NCI-H82 (cell line): ENCODE results near the gene CAMSAP1.
A peak's percentile ranks its signal among the peaks of the same experiment; 100 is the strongest.

Source experiments
- DNase-seq: peaks from one replicate; lab custom pipeline; 2025; lab: John Stamatoyannopoulos, UW

Gene CAMSAP1

DNA sequence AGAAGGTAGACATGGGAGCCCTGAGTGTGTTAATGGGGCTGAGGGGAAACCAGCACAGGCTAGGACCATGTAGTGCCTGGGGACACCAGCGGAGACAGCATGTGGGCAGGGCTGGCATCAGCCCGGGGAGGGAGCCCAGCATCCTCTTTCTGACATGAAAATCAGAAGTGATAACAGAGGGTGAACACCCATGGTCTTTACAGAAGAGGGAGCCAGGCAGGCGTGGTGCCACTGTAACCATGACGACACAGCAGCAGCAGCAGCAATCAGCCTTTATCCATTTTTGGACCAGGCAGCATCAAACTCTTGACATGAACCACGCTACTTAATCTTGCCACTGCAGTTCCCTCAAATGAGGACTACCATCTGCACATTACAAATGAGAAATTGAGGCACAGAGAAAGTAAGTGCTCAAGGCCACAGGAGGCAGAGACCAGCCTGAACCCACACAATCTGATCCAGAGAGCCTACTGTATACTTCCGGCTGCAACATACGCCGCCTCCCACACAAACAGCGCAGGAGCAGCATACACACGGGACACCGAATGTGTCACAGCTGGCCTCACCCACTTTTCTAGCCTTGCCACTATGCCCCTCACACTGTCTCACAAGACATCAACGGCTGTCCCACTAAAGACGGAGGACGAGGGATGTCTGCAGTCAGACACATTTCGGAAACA lies 23.8 kb downstream of the CAMSAP1 start:
- DNase-seq = no peak

DNA sequence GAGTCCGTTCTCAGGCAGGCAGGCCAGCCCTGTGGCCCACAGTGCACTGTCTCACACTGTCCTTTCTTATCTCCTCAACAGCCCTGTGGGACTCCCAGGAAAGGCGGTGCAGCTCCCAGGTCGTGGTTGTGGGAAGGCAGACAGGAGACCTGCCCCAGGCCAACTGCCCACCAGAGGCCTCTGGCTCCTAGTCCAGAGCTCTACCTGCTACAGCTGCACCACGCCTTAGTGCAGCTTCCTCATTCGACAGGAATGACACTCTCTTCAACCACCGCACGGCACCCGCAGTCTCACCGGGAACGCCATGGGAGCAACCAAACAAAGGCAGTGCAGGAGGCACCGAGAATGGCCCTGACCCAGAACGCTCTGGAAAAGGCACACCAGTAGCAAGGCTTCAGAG lies 25.3 kb downstream of the CAMSAP1 start:
- no peak for DNase-seq

DNA sequence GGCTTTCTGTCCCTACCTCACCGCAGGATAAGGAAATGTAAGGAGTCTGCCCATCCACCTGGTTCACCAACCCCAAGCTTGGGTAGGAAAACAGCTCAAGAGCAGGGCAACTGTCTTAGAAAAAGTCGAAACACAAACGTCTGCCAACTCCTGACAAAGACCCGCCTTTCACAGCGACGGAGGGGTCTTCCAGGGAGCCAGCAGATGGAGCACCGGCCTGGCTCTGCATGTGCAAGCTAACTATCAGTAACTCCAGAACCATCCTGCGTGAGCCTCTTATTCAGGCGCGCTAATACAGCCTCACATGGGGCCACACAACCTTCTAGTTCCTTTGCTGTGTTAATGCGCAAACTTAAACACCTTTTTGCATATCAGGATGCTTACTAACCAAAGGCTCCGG lies 26.9 kb downstream of the CAMSAP1 start:
- DNase-seq = peak; percentile 19

DNA sequence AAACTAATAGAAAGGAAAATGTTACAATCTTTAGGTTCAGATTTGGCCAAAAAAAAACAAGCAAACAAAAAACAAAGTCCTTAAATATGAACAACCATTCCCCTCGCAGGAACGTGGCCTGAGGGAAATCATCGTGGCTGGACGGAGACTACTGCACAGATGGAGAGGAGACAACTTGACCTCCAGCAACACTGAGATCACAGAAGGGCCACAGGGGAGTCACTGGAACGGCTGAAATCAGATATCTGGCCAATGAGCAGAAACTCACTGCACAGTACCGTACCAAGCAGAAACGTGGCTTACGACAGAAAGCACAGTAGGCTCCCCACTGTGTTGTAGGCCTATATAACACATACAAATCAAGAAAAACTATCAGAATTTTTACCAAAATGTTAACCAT lies 27.7 kb downstream of the CAMSAP1 start:
- DNase-seq = no peak

DNA sequence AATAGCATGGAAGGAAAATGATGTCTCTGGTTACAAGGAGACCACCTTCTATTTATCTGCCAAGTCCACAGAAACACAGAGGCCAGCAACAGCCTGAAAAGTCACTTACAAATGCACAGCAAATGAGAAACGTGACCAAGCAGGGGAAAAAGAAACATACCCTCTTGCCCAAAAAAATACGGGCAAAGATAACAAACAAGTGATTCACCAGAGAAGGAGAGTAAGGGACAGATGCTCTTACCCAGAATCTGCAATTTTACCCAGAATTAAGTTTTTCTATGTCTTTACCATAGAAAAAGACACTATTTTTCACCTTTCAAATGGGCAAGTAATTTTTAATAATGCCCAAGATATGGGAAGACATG lies 28.1 kb downstream of the CAMSAP1 start:
- DNase-seq = no peak

DNA sequence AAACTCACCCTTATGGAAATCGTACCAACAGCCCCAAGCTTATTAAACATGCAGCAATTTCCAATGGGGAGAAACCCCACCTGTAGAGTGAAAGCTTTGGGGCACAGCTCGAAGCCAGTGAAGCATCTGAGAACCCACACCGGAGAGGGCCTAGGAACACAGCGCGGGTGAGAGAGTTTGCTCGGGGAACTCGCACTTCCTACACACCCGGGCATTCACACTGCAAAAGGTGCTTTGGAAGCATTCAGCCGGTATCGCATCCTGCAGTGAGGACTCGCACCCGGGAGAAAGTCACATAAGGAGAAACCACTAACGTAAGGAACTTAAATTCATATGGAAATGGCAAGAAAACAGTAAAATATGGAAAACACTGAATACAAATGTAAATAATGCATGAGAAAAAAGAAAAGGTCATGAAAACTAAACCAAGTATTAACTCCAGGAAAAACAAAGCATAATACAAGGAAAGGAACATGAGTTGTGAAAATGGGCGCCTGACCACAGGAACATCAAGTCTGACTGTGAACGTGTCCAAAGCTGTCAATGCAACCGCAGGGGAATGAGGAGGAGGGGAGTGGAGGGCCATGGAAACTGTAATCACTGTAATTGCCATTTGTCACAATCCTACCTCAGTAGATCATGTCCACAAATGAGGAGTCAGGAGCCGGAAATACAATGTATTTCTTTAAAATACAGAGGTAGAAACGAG lies 28.7 kb downstream of the CAMSAP1 start:
- no peak for DNase-seq

DNA sequence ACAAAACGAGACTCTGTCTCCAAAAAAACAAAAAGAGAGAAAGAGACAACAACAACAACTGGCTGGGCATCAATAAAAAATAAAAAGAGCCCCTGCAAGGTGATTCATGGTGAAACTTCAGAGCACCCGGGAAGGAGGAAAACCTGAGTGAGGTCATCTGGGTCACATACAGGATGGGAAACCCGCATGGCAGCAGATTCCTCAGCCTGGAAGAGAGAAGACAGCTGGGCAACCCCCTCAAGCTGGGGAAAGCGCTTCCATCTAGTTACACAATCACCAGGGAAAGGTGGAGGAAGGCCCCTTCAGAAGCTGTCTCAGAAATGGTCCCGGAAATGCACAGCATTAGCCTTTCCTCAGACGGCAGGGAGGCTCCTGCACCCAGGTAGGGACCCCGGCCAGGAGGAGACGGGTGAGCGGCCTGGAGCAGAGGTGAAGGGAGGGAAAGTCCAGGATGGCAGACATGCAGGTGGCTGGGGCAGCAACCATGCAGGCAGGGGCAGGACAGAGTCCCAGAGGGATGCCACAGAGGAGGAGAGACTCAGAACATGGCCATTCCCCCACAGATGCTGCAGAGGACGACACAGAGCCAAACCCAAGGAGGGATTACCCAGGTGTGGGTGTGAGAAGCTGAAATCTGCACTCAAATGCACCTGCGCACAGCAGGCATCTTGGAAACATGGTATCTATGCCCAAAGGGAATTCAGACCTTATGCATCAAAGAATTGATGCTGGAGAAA lies 29.4 kb downstream of the CAMSAP1 start:
- DNase-seq = peak; percentile 9

DNA sequence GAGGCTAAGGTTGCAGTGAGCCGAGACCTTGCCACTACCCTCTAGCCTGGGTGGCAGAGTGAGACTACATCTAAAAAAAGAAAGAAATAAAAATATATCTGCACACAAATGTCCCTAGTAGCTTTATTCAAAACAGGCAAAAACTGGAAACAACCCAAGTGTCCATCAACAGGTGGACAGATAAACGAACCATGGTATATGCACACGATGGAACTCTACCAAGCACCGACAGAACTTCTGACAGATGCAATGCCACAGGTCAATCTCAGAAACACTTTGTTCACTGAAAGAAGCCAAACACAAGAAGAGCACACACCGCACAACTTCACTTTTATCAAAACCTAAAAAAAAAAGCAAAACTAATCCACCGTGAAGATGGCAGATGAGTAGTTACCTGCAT lies 30.4 kb downstream of the CAMSAP1 start:
- DNase-seq = no peak

DNA sequence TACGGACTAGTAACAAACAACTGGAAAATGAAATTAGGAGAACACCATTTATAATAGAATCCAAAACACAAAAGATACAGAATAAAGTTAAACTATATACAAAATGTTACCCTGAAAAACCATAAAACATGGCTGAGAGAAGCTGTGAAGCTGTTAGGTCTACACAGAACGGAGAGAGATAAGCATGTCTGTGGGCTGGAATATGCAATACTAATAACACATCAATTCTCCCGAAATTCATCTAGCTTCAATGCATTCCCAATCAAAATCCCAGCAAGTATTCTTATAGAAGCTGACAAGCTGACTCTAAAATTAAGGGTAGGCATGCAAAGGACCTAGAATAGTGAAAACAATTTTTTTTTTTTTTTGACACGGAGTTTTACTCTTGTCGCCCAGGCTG lies 32.5 kb downstream of the CAMSAP1 start:
- no peak for DNase-seq

DNA sequence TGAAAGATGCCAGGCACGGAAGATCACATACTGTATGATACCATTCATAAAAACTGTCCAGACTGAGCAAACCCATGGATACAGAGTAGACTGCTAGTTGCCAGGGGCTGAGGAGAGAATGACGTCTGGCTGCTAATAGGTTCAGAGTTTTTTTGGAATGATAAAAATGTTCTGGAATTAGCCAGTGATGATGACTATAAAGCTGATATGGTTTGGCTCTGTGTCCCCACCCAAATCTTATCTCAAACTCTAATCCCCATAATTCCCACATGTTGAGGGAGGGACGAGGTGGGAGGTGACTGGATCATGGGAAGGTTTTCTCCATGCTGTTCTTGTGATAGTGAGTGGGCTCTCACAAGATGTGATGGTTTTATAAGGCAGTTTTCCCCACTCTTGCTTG lies 37.4 kb downstream of the CAMSAP1 start:
- peak; percentile 42 for DNase-seq

DNA sequence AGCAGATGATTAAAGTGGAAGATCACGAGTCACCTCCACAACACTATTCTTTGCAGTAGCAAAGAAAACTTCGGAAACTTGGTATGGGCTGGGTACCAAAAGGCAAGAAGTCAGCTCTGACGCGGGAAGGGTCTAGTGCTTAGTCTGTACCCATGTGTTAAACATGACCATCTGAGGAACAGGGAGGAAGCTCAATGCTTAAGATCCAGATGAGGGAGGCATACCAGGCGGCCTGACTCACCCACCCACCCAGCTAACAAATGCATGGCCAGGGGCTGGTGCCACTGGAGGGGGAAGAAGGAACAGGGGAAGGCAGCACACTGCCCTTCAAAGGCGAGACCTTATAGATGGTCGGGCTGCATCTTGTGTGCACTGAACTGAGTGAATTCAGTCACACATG lies 41.8 kb downstream of the CAMSAP1 start:
- no peak for DNase-seq

DNA sequence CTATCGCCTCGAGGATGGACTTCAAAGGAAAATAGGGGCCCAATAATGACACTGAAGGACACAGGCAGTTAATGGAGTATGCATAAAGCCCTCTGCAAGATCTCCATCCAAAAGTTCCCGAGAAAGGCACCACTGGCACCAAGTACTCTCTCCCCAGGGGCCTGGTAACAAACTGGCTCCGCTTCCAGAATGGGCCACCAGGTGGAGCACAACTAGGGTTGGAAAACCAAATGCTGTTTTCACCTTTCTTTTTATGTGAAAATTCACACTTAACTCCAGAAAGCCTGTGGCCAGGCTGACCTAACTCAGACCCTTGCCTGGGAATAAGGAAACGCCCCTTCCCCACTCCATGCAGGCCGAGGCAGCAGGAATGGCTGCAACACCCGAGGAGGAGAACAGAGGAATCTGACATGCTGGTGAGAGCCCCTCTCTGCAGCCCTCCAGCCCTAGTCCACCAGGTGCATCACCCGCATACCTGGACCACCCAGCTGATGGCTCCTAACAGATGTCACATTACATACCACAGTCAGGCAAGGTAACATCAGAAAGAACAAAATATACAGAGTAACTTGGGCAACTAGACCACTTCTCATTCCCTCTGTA lies 42.8 kb downstream of the CAMSAP1 start:
- DNase-seq = peak; percentile 60

DNA sequence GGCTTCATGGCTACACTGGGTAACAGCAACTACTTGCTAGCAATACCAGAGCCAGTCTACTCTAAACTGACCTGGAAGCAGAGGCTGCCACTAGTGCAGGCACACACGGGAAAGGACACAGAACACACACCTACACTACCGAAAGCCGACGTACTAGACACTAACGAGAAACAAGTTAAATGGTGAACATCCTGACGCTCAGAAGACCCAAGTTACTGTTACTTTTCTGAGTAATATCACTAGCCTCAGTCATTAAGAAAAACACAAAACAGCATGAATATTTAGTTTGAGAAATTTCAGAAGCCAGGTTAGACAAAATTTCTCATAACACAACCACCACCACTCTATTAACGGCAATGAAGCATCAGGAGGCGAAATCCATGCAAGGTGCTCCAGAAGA lies 44.5 kb downstream of the CAMSAP1 start:
- DNase-seq = no peak

DNA sequence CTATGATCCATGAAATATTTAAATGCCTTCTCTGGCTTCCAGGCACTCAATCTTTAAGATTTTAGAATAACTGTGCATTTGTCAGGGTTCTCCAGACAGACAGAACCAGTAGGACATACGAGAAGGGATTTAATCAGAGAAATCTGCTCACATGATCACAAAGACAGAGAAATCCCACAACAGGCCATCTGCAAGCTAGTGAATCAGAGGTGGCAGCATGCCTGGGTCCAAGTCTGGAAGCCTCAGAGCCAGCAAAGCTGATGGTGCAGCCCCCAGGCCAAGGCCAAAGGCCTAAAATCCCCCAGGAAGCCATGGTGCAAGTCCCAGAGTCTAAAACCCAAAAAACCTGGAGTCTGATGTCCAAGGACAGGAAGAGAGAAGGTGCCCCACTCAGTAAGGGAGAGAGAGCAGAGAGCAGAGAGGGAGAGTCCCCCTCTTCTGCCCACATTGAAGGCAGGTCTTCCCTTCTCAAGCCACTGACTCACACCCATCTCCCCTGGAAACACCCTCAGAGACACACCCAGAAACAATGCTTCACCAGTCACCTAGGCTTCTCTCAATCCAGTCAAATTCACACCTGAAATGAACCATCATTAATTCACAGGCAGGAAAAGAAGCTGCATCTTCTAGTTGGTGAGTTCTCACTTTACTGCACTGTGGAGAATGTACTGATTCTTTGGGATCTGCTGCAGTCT lies 48.7 kb downstream of the CAMSAP1 start:
- DNase-seq = no peak

DNA sequence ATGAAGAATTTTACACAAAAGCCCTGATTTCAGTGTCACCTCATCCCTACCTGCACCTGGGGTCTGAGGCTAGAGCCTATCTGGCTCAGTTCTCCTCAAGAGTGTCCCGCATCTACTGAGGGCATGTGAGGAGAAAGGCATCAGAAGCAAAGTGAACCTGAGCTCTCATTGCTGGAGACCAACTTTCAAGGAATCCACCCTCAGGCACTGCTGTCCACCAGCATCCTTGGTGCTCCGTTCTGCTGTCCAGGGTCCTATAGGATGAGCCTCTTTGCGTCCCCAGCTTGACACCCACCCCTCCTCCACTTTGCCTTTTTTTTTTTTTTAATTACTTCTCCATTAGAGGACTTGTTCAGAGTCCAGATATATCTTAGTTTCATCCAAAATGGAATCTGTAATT lies 49.5 kb downstream of the CAMSAP1 start:
- DNase-seq = no peak

DNA sequence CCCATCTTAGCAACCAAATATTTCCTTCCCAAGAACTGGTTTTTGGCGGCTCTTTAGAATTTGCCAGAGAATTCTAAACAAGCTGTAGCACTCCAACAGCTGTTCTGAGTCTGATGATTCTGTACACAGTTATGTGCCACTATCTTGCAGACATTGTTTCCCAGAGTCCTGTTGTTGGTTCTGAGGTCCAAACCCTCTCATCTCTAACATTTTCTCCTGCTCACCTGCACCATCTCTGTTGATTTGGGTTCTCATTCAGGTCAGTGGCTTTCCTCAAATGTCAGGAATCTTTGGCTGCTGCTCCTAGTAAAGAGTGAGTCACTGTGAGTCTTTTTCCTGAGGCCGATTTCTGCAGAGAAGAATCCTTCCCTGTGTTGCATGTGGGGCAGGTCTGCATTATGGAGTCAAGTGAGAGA lies 50.0 kb downstream of the CAMSAP1 start:
- DNase-seq = no peak

DNA sequence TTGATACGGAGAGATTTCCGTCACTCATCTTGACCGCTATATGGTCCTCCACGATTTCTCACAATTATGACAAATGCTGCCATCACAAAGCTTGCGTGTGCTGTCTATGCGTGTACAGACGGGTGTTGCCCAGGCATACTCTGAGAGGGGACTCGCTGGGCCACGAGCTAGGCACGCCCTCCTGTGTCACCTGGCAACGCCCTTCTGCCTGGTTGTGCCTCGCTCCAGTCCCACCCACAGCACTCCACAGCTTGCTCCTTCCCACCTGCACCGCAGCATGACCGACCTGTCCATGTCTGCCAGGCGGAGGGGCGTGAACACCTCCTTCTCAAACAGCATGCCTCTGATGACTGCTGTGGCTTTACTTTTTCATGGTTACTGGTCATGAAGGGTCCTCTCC lies 55.6 kb downstream of the CAMSAP1 start:
- DNase-seq = no peak

DNA sequence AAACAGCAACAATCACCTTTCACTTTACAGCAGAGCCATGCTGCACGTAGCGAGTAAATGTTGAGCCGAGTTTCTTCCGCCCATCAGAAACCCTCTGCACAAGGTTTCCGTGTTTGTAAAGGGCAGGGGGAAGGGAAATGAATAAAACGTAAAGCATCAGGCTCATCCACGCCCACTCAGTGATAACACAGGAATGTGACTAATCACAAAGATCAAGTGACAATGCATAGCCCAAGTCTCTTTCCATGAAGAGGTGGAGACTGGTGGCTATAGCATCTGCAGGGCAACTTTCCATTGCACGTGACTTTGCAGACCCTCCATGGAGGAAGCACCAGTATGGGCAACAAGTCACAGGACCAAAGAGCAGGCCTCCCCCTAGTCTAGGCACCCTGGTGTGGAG lies 56.6 kb downstream of the CAMSAP1 start:
- no peak for DNase-seq

DNA sequence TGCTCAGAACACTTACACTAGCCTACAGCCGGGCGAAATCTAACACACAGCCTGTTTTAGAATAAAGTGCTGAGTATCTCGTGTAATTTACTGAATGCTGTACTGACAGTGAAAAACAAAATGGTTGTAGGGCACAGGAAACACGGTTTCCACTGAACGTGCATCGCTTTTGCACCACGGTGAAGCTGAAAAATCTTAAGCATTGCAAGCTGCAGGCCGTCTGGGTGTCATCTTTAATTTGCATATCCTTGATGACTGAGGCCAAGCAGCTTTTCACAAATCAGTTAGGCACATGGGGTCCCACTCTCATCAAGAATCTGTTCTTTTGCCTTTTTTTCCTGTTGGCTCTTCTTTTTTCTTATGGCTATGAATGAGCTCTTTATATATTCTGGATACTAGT lies 58.2 kb downstream of the CAMSAP1 start:
- peak; percentile 17 for DNase-seq

DNA sequence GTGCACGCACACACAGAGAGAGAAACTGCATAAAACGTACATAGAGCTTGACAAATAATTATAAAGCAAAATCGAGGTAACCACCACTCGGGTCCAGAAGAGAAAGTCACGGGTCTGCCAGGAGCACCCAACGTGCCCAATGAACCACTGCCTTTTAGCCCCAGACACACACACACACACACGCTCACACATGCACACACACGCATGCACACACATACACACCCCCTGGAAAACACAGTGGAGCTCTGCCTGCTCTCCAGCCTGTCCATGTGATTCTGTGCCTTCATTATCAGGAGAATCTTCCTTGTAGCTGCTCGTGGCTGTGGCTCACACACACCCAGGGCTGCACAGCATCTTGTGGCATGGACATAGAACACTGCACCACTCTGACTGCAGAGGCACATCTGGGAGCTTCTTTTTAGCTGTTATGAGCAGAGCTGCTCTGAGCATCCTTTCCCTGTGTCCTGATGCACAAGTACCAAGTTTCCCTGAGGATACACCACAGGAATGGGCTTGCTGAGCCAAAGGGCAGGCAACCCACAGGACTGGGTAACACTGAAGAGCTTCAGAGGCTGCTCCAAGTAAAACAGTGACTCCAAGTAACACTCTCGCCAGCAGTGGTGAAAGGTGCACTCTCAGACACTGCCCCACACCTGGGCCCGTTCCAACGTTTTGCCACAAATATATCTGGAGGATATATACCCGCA lies 58.9 kb downstream of the CAMSAP1 start:
- DNase-seq = no peak

DNA sequence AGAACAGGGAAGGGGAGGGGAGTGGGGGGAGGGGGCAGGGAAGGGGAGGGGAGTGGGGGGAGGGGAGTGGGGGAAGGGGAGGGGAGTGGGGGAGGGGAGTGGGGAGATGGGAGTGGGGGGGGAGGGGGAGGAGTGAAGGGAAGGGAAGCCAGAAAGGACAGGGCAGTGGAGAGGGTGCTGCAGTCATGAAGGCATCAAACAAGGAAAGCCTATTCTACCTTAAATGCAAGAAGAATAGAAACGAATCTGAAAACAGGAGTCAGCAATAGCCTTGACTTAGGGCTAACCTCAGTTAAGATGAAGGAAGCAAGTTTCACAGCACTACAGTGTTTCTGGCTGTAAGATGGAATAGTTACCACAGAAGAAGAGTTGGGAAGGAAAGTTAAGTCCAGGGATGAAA lies 59.5 kb downstream of the CAMSAP1 start:
- no peak for DNase-seq

DNA sequence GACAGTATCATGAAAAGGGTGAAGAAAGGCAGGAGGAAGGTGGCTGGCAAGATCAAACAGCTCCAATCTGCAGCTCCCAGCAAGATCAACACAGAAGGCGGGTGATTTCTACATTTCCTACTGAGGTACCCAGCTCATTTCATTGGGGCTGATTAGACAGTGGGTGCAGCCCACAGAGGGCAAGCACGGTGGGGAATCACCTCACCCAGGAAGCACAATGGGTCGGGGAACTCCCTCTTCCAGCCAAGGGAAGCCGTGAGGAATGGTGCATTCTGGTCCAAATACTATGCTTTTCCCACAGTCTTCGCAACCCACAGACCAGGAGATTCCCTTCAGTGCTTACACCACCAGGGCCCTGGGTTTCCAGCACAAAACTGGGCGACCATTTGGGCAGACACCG lies 66.8 kb downstream of the CAMSAP1 start:
- no peak for DNase-seq
